Kidney tubule cell (primary cell): ENCODE measurements around the gene KYNU.
"Not testable (repeated sequence)": the region's sequence is repeated elsewhere in the genome, so short reads cannot be mapped to it uniquely, and the experiment has no call there.

Source experiments
- DNase-seq: peaks from one replicate; pipeline ENCODE4 v3.0.0-alpha.2; 2018; ENCODE audit warnings: low spot score

Gene KYNU

GRCh38 chr2:143089520-143089919 lies 212.1 kb downstream of the KYNU start:
- DNase-seq = not testable (repeated sequence)
